ENCODE measurements around the gene TWIST2.
A peak's percentile ranks its signal among the peaks of the same experiment; 100 is the strongest.

TWIST2 gene

DNA sequence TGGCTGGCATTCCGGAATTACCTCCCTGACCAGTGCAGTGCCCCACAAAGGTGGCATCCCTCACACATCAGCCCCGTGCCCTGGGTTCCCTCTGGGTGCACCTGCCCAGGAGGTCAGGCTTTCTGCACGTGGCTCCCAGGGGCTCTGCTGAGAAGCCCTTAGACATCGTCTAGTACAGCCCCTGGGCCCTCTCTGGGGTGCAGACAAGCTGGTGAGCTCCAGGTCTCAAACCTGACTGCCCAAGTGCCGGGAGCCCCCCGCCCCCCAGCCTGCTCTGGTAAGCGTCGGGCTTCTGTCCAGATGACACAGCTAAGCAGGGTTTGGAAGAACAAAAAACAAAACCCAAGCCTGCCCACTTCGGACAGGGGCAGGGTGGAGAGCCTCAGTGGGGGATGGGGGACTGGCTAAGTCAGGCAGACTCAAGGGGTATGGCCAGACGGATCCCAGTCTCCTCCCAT lies 20.2 kb downstream of the TWIST2 start:
- Histone ChIP-seq H3K9me3 (replicated peaks in 1 of 2; ENCODE audit: control insufficient read depth in 2 of 2, insufficient read depth in 1 of 2, low read depth in 1 of 2, low read length in 2 of 2) (no peaks in the 10 kb centered on the region), H3K27ac (replicated peaks; ENCODE audit: low read length) (no peak overlapping the region), H3K4me1 (ENCODE audit: control insufficient read depth in 2 of 2, insufficient read depth in 1 of 2, low read depth in 1 of 2, low read length in 2 of 2) (peaks cover 10 to 31% of the 10 kb centered on the region in 2 donors), H3K4ac (ENCODE audit: low read length) (peak overlapping the region; percentile 32), H3K14ac (ENCODE audit: low read length) (peak overlapping the region; percentile 41), H3K27me3 (ENCODE audit: control insufficient read depth in 3 of 3, insufficient read depth in 3 of 3, low read depth in 1 of 3, low read length in 3 of 3) (peaks cover 0 to 16% (median 0%) of the 10 kb centered on the region in 3 experiments), H3K4me2 (ENCODE audit: insufficient read depth, low read length, poor library complexity, severe bottlenecking) (no peak overlapping the region), H2AK5ac (ENCODE audit: low read depth, low read length) (peak overlapping the region; percentile 60), H3K36me3 (replicated peaks in 1 of 2; ENCODE audit: control insufficient read depth in 2 of 2, insufficient read depth in 2 of 2, low read length in 2 of 2) (no peaks in the 10 kb centered on the region), H3K18ac (ENCODE audit: low read length) (peak overlapping the region; percentile 59), H4K8ac (ENCODE audit: low read depth, low read length) (no peak overlapping the region), H3K4me3 (ENCODE audit: low read length in 2 of 2) (no peak overlapping the region), H2BK15ac (ENCODE audit: low read length) (peak overlapping the region; percentile 79), H3K9ac (ENCODE audit: low read depth, low read length, poor library complexity) (no peak overlapping the region), H2BK5ac (ENCODE audit: low read length) (peak overlapping the region; percentile 35), H2AFZ (ENCODE audit: low read length) (no peak overlapping the region), H3K23ac (ENCODE audit: low read depth, low read length, poor library complexity) (peak overlapping the region; percentile 93), H2BK120ac (ENCODE audit: low read depth, low read length) (no peak overlapping the region), H2BK12ac (ENCODE audit: low read length) (no peak overlapping the region), H4K91ac (ENCODE audit: low read depth, low read length, poor library complexity) (peak overlapping the region; percentile 19), H3K79me1 (ENCODE audit: low read depth, low read length) (peaks cover 1% of the 10 kb centered on the region)
- WGBS, 2 donors (ENCODE audit: extremely low coverage in 2 of 2, insufficient read length in 2 of 2, insufficient replicate concordance in 1 of 2): no CpG with 5 or more reads among the region's 10 CpGs
- DNase-seq (ENCODE audit: low spot score): no peak

DNA sequence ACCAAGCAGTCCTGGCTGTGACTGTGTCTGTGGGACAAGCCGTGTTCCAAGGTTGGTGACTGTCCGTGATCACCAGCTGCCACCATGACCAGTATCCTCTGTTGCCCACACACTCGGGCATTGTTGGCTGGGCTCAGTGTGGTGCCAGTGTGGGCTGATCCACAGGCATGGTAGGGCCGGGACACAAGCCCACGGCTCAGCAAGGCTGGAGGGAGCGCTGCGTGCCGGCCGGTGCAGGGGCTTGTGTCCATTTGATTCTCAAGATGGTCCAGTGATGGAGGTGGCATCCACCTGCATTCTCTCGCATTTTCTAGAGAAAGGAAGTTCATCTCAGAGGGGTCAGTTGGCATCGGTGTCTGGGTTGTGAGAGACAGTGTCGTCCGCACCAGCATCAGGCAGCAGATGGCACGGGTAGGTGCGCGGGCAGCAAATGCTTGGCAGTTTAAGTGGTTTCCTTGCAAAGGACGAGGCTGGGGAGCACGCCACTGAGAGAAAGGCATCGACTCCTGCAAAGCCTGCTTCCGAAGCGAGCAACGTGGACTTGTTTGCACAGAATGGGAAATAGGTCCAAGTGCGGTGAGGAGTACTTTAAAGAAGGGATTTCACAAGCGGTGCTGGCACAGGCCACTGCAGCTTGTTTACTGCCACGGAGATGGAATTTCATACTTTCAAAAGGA lies 20.9 kb downstream of the TWIST2 start:
- DNase-seq (ENCODE audit: low spot score): no peak
- no peak overlapping the region for H3K4me2 ChIP-seq (ENCODE audit: insufficient read depth, low read length, poor library complexity, severe bottlenecking)
- H2BK120ac ChIP-seq (ENCODE audit: low read depth, low read length): no peak overlapping the region
- H3K27me3 ChIP-seq (ENCODE audit: control insufficient read depth in 3 of 3, insufficient read depth in 3 of 3, low read depth in 1 of 3, low read length in 3 of 3): peaks cover 0 to 16% (median 0%) of the 10 kb centered on the region in 3 experiments
- peak overlapping the region; percentile 60 for H2AK5ac ChIP-seq (ENCODE audit: low read depth, low read length)
- no peaks in the 10 kb centered on the region for H3K9me3 ChIP-seq (replicated peaks in 1 of 2; ENCODE audit: control insufficient read depth in 2 of 2, insufficient read depth in 1 of 2, low read depth in 1 of 2, low read length in 2 of 2)
- H2BK12ac ChIP-seq (ENCODE audit: low read length): peak overlapping the region; percentile 99
- no peak overlapping the region for H3K4ac ChIP-seq (ENCODE audit: low read length)
- no peak overlapping the region for H3K9ac ChIP-seq (ENCODE audit: low read depth, low read length, poor library complexity)
- peaks cover 10 to 29% of the 10 kb centered on the region in 2 donors for H3K4me1 ChIP-seq (ENCODE audit: control insufficient read depth in 2 of 2, insufficient read depth in 1 of 2, low read depth in 1 of 2, low read length in 2 of 2)
- H4K8ac ChIP-seq (ENCODE audit: low read depth, low read length): no peak overlapping the region
- H3K14ac ChIP-seq (ENCODE audit: low read length): peak overlapping the region; percentile 14
- peak overlapping the region; percentile 79 for H2BK15ac ChIP-seq (ENCODE audit: low read length)
- peak overlapping the region; percentile 90 for H3K18ac ChIP-seq (ENCODE audit: low read length)
- WGBS, 2 donors (ENCODE audit: extremely low coverage in 2 of 2, insufficient read length in 2 of 2, insufficient replicate concordance in 1 of 2): no CpG with 5 or more reads among the region's 25 CpGs
- peak overlapping the region; percentile 19 for H4K91ac ChIP-seq (ENCODE audit: low read depth, low read length, poor library complexity)
- H3K4me3 ChIP-seq (ENCODE audit: low read length in 2 of 2): no peak overlapping the region
- no peaks in the 10 kb centered on the region for H3K36me3 ChIP-seq (replicated peaks in 1 of 2; ENCODE audit: control insufficient read depth in 2 of 2, insufficient read depth in 2 of 2, low read length in 2 of 2)
- H3K23ac ChIP-seq (ENCODE audit: low read depth, low read length, poor library complexity): peak overlapping the region; percentile 93
- H2BK5ac ChIP-seq (ENCODE audit: low read length): peak overlapping the region; percentile 35
- H3K27ac ChIP-seq (replicated peaks; ENCODE audit: low read length): peak overlapping the region; percentile 19
- H2AFZ ChIP-seq (ENCODE audit: low read length): no peak overlapping the region
- H3K79me1 ChIP-seq (ENCODE audit: low read depth, low read length): peaks cover 1% of the 10 kb centered on the region

DNA sequence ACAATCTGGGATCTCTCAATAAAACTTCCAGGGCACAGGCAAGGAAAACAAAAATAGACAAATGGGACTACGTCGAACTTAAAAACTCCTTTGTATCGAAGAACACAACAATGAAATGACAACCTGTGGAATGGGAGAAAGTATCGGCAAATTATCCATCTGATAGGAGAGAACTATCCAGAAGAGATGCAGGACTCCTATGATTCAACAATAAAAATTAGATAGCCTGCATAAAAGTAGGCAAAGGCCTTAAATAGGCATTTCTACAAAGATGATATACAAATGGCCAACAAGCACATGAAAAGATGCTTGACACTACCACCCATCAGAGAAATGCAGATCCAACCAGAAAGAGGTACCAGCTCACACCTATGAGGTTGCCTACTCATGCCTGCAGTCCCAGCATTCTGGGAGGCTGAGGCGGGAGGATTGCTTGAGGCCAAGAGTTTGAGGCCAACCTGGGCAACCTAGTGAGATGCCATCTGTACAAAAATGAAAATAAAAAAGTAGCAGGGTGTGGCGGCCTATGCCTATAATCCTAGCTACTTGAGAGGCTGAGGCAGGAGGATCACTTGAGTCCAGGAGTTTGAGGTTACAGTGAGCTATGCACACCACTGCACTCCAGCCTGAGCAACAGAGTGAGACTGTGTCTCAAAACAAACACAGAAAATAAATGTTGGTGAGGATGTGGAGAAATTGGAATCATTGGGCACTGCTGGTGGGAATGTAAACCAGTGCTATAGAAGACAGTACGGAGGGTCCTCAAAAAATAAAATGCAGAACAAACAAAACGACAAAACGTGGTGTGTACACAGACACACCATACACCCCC lies 21.6 kb downstream of the TWIST2 start:
- Histone ChIP-seq H2BK120ac (ENCODE audit: low read depth, low read length) (no peak overlapping the region), H3K14ac (ENCODE audit: low read length) (no peak overlapping the region), H3K79me1 (ENCODE audit: low read depth, low read length) (peaks cover 1% of the 10 kb centered on the region), H3K9me3 (replicated peaks in 1 of 2; ENCODE audit: control insufficient read depth in 2 of 2, insufficient read depth in 1 of 2, low read depth in 1 of 2, low read length in 2 of 2) (no peaks in the 10 kb centered on the region), H3K18ac (ENCODE audit: low read length) (no peak overlapping the region), H3K4me3 (ENCODE audit: low read length in 2 of 2) (no peak overlapping the region), H2BK5ac (ENCODE audit: low read length) (no peak overlapping the region), H3K4me1 (ENCODE audit: control insufficient read depth in 2 of 2, insufficient read depth in 1 of 2, low read depth in 1 of 2, low read length in 2 of 2) (peaks cover 4 to 24% of the 10 kb centered on the region in 2 donors), H3K23ac (ENCODE audit: low read depth, low read length, poor library complexity) (no peak overlapping the region), H3K9ac (ENCODE audit: low read depth, low read length, poor library complexity) (no peak overlapping the region), H3K27me3 (ENCODE audit: control insufficient read depth in 3 of 3, insufficient read depth in 3 of 3, low read depth in 1 of 3, low read length in 3 of 3) (peaks cover 0 to 16% (median 0%) of the 10 kb centered on the region in 3 experiments), H2AFZ (ENCODE audit: low read length) (no peak overlapping the region), H3K4ac (ENCODE audit: low read length) (no peak overlapping the region), H3K27ac (replicated peaks; ENCODE audit: low read length) (peak overlapping the region; percentile 19), H4K8ac (ENCODE audit: low read depth, low read length) (no peak overlapping the region), H3K36me3 (replicated peaks in 1 of 2; ENCODE audit: control insufficient read depth in 2 of 2, insufficient read depth in 2 of 2, low read length in 2 of 2) (no peaks in the 10 kb centered on the region), H2BK15ac (ENCODE audit: low read length) (no peak overlapping the region), H4K91ac (ENCODE audit: low read depth, low read length, poor library complexity) (no peak overlapping the region), H2AK5ac (ENCODE audit: low read depth, low read length) (no peak overlapping the region), H2BK12ac (ENCODE audit: low read length) (peak overlapping the region; percentile 99), H3K4me2 (ENCODE audit: insufficient read depth, low read length, poor library complexity, severe bottlenecking) (no peak overlapping the region)
- WGBS, 2 donors (ENCODE audit: extremely low coverage in 2 of 2, insufficient read length in 2 of 2, insufficient replicate concordance in 1 of 2): no CpG with 5 or more reads among the region's 9 CpGs
- DNase-seq (ENCODE audit: low spot score): no peak

DNA sequence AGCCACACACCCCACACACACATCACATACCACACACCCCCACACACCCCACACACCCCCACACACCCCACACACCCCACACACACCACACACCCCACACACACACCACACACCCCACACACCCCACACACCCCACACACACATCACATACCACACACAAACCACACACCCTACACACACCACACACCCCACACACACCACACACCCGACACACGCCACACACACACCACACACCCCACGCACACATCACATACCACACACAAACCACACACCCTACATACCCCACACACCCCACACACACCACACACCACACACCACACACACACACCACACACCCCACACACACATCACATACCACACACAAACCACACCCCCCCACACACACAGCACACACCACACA lies 22.4 kb downstream of the TWIST2 start:
- Histone ChIP-seq H3K9ac (ENCODE audit: low read depth, low read length, poor library complexity) (peak overlapping the region; percentile 18), H3K4me3 (ENCODE audit: low read length in 2 of 2) (peak overlapping the region in 1 of 2 donors; percentile 11), H3K14ac (ENCODE audit: low read length) (peak overlapping the region; percentile 66), H3K23ac (ENCODE audit: low read depth, low read length, poor library complexity) (no peak overlapping the region), H3K27ac (replicated peaks; ENCODE audit: low read length) (no peak overlapping the region), H2AK5ac (ENCODE audit: low read depth, low read length) (no peak overlapping the region), H2BK120ac (ENCODE audit: low read depth, low read length) (no peak overlapping the region), H4K8ac (ENCODE audit: low read depth, low read length) (peak overlapping the region; percentile 78), H3K9me3 (replicated peaks in 1 of 2; ENCODE audit: control insufficient read depth in 2 of 2, insufficient read depth in 1 of 2, low read depth in 1 of 2, low read length in 2 of 2) (no peaks in the 10 kb centered on the region), H3K79me1 (ENCODE audit: low read depth, low read length) (peaks cover 1% of the 10 kb centered on the region), H3K18ac (ENCODE audit: low read length) (peak overlapping the region; percentile 45), H3K27me3 (ENCODE audit: control insufficient read depth in 3 of 3, insufficient read depth in 3 of 3, low read depth in 1 of 3, low read length in 3 of 3) (peaks cover 0 to 16% (median 0%) of the 10 kb centered on the region in 3 experiments), H2BK12ac (ENCODE audit: low read length) (peak overlapping the region; percentile 93), H2BK5ac (ENCODE audit: low read length) (no peak overlapping the region), H4K91ac (ENCODE audit: low read depth, low read length, poor library complexity) (peak overlapping the region; percentile 97), H2BK15ac (ENCODE audit: low read length) (no peak overlapping the region), H3K4me1 (ENCODE audit: control insufficient read depth in 2 of 2, insufficient read depth in 1 of 2, low read depth in 1 of 2, low read length in 2 of 2) (peaks cover 0 to 18% of the 10 kb centered on the region in 2 donors), H3K4ac (ENCODE audit: low read length) (peak overlapping the region; percentile 91), H3K36me3 (replicated peaks in 1 of 2; ENCODE audit: control insufficient read depth in 2 of 2, insufficient read depth in 2 of 2, low read length in 2 of 2) (no peaks in the 10 kb centered on the region), H3K4me2 (ENCODE audit: insufficient read depth, low read length, poor library complexity, severe bottlenecking) (no peak overlapping the region), H2AFZ (ENCODE audit: low read length) (no peak overlapping the region)
- no peak for DNase-seq (ENCODE audit: low spot score)
- WGBS, 2 donors (ENCODE audit: extremely low coverage in 2 of 2, insufficient read length in 2 of 2, insufficient replicate concordance in 1 of 2): 100% methylated on average over 1 to 3 of the region's 3 CpGs

Measured in neuronal stem cell (in vitro differentiated cells).